ENCODE data around the gene PRKCQ. TPM values are rescaled to one million over a fixed set of nuclear protein-coding genes. Genes with fewer than 3 reads are reported as not detected.

PRKCQ gene
- total RNA-seq, 1 donor from 2014 or later = 15.2 TPM

GRCh38 chr10:6567203-6567703 is 12.8 kb downstream of the PRKCQ start:
- no peak for DNase-seq

- DNase-seq = no peak
Observed at GRCh38 chr10:6565588-6565987, 14.5 kb downstream of the PRKCQ start.

DNA sequence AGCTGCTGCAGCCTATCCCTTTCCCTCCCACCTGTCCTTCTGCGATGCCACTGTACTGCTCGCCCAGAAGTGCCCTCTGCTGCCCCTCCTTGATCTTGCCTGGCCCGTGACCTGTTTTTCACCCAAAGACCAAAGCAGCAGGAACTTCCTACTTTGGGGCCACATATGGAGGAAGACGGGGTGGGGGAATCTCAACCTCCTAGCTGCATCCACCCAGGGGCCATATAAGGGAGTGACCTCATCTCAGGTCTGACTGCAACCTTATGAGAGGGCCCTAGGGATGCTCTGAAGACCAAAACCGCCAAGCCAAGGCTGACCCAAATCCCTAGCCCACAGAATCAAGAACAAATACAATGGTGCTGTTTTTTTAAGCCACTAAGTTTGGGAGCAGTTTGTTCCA is 15.7 kb downstream of the PRKCQ start:
- DNase-seq = no peak

- DNase-seq = no peak
Observed at GRCh38 chr10:6563731-6564130, 16.3 kb downstream of the PRKCQ start.

DNA sequence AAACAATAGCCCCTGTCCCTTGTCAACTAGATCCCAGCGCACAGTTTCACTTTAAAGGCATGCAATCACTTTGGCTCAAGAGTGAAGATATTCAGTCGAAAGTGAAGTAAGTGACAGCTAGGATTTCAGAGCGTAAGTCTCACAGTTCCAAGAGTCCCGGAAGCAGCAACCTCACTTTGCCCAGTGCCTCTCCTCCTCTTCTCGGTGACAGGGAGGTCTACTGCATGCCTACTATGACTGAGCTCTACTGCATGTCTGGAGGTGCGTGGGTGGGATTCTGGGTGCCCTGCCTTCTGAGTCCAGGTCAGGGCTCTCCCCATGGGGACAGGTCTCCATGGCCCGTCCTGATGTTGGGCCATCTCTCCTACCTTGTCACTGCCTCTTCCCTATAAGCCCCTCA is 17.0 kb downstream of the PRKCQ start:
- no peak for DNase-seq

GRCh38 chr10:6562221-6562620 is 17.9 kb downstream of the PRKCQ start:
- DNase-seq = no peak

GRCh38 chr10:6561552-6561951 is 18.5 kb downstream of the PRKCQ start:
- DNase-seq = no peak

- DNase-seq = no peak
Observed at GRCh38 chr10:6558759-6559461, 21.2 kb downstream of the PRKCQ start.

DNA sequence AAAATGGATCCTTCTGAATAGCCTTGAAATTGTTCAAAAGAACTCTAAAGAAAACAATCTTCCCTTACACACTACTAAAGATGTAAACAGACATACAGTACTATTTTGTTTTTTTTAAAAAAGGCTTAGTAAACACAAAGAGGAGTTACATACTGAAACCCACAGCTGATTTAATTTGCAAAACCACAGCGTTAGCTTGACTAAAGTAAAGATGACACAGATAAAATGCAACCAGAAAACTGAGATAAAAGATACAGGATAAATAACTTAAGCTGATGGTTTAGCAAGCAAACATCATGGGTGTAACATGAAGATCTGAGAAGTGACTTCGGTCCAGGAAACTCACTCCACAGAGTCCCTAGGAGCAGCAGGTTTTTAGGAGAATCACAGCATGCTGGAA is 21.8 kb downstream of the PRKCQ start:
- DNase-seq = no peak

GRCh38 chr10:6553937-6554336 is 26.1 kb downstream of the PRKCQ start:
- no peak for DNase-seq

- DNase-seq = no peak
Observed at GRCh38 chr10:6543431-6544005, 36.6 kb downstream of the PRKCQ start.

DNA sequence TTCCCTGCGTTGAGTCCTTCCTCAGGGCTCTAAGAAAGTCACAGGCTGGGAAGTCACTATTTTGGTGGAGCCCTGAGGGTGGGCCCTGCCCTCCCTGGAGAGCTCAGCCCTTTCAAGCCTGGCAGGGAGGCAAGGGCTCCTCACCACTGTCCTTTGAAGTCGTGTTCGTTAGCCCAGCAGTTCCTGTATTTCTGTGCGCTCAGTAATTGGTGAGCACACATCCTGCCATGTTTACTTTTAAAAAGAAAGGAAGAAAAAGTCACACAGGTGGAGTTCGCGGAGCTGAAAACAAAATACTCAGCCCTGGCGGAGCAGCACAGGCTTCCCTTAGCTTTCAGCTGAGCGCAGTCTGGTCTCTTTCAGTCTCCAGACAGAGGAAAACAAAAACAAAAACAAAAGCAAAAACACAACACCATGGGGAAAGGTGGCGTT is 37.1 kb downstream of the PRKCQ start:
- peak; percentile 6 for DNase-seq

GRCh38 chr10:6539833-6540232 is 40.2 kb downstream of the PRKCQ start:
- no peak for DNase-seq

GRCh38 chr10:6537770-6538169 is 42.3 kb downstream of the PRKCQ start:
- no peak for DNase-seq

- DNase-seq = no peak
Observed at GRCh38 chr10:6536102-6536501, 44.0 kb downstream of the PRKCQ start.

DNA sequence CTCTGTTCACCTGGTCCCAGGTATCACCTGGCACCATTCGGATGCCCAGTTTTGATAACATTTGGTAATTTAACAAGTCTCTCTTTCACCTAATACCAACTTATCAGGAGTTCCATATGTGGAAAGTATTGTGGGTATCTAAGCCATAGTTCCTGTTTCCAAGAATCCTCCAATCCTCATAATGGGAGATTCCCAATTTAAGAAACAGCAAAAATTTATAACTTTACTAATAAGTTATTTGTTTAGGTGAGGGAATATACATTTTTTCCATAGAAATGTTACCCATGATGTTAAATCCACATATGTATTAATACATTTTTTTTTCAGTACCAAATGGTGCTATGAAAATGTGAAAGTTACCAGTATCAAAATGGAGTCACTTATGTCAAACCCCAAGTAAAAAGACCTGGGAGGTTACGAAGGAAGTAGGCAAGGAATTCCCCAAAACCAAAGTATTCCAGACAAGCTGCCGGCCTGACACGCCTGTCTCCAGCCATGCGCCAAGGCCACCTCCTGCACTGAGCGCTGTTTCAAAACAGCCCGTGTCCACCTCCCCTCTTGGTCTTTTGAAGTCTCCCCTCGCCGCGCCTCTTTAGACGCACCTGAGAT is 44.8 kb downstream of the PRKCQ start:
- DNase-seq = no peak

DNA sequence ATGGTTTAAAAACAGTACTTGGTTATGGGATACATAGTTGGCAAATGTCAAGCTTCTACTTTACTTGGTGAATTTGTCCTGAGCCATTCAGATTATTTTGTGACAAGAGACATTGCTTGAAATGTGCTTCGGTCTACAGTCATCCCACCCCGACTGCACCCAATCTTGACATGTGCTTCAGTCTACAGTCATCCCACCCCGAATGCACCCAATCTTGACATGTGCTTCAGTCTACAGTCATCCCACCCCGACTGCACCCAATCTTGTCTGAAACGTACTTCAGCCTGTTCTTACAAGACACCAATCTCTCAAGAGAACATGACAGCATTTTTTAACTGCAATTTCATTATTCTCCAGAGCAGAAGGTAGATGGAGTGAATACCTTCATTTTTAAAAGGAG is 47.8 kb downstream of the PRKCQ start:
- DNase-seq = no peak

GRCh38 chr10:6530966-6531365 is 49.1 kb downstream of the PRKCQ start:
- no peak for DNase-seq

DNA sequence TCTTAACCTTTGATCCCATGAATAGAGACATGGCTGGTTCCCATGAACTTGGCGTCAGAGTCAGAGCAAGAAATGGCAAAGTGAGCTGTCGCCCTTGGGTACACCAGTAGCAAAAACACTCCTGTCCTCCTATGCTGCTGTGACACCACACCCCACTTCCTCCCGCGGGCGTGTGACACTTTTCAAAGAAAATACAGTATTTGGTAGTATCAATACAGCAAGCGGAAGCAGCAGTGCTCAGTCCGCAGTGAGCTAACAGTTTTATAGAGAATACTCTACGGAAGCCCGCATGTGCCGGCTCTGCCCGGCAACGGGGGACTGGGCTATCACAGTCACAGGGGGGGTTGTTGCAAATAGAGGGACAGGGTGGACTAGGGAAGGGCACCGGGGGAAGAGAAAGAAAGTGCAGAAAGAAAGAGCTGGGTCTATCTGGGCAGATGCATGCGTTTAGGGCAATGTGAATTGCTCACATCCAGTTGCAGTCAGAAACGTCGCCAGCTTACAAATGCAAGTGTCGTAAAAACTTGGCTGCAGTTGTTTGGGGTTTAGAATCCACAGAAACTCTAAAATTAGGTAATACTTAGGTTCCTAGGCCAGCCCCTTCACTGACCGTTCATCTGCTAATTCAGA is 49.8 kb downstream of the PRKCQ start:
- DNase-seq = no peak

DNA sequence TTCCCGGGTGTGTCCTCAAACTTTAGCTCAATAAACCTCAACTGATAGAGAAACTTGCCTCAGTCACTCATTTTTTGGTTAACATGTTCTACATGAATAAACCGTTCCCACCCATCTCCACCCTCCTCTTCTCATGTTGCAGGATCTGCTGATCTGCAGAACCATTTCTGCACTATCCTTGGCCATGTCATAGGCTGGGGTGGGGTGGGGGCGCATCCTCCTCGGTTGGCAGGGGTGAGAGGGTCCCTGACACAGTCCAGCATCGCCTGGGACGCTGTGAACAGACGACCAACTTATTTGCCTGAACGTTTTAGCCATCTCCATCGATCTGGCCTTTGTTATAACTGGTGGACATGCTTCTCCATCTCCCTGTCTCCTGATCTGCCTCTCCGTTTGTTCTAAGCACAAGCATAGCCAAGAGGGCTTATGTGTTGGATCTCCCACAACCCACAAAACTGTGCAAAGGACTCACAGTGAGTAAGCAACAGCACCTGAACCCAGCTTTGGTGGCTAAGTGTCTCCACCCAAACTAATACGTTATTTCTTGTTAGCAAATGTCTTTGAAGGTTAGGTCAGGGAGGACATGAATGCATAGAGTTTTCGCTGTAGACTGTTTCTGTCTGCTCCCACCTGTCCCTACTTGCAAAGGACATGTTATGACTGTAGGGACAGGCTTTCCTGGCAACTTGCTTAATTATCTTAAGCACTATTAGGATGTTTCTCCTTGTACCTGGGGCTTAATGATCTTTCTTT is 51.7 kb downstream of the PRKCQ start:
- DNase-seq = no peak

GRCh38 chr10:6525599-6526165 is 54.4 kb downstream of the PRKCQ start:
- DNase-seq = no peak

DNA sequence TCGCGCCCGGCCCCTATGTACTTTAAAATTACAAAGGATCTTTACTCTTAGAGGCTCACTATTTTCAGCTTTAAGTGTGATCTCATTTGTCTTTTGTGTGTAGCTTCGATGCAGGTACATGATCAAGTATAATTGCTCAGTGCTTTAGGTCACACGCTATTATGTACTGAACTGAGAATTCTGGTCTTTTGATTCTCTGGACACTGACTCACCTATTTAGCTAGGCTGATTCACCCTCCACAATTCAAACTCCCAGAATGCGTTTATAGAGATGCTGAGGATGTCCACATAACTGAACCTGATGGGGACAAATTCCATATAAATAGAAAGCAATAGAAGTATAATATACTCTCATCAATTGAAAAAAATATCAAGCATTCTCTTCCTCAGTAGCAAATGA is 57.8 kb downstream of the PRKCQ start:
- DNase-seq = no peak

Data from tongue (tissue), 2 donors.